ENCODE data around the gene CERS6.

The CERS6 gene

DNA sequence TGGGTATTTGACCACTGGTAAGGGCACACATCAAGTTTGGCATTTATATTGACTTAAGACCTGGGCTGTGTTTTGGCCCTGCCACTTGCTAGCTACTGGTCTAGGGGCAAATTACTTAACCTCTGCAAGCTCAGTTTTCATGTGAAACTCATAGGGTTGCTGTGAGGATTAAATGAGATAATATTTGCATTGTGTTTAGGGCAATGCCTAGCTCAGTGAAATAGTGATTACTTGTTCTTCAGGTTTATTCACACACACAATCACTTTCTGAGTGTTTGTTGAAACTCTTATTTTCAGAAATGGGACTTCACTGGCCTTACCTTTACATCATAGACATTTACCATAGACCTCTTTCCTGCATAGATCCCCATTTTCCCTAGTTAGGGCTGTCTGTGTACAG is 12.3 kb downstream of the CERS6 start:
- TF ChIP-seq, protein P1, sequence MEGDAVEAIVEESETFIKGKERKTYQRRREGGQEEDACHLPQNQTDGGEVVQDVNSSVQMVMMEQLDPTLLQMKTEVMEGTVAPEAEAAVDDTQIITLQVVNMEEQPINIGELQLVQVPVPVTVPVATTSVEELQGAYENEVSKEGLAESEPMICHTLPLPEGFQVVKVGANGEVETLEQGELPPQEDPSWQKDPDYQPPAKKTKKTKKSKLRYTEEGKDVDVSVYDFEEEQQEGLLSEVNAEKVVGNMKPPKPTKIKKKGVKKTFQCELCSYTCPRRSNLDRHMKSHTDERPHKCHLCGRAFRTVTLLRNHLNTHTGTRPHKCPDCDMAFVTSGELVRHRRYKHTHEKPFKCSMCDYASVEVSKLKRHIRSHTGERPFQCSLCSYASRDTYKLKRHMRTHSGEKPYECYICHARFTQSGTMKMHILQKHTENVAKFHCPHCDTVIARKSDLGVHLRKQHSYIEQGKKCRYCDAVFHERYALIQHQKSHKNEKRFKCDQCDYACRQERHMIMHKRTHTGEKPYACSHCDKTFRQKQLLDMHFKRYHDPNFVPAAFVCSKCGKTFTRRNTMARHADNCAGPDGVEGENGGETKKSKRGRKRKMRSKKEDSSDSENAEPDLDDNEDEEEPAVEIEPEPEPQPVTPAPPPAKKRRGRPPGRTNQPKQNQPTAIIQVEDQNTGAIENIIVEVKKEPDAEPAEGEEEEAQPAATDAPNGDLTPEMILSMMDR (conservative IDR thresholded peaks at IDR 0.05): no peak
- TF ChIP-seq ZFX (IDR thresholded peaks at IDR 0.05): no peak
- H3K27ac ChIP-seq: peak overlapping the region; percentile 28; the same call in 1 of the 2 replicates

- TF ChIP-seq, protein P1 (conservative IDR thresholded peaks at IDR 0.05): no peak
- no peak for TF ChIP-seq ZFX (IDR thresholded peaks at IDR 0.05)
- no peak overlapping the region for H3K27ac ChIP-seq
Measured at GRCh38 chr2:168469281-168469988, 13.4 kb downstream of the CERS6 start.

DNA sequence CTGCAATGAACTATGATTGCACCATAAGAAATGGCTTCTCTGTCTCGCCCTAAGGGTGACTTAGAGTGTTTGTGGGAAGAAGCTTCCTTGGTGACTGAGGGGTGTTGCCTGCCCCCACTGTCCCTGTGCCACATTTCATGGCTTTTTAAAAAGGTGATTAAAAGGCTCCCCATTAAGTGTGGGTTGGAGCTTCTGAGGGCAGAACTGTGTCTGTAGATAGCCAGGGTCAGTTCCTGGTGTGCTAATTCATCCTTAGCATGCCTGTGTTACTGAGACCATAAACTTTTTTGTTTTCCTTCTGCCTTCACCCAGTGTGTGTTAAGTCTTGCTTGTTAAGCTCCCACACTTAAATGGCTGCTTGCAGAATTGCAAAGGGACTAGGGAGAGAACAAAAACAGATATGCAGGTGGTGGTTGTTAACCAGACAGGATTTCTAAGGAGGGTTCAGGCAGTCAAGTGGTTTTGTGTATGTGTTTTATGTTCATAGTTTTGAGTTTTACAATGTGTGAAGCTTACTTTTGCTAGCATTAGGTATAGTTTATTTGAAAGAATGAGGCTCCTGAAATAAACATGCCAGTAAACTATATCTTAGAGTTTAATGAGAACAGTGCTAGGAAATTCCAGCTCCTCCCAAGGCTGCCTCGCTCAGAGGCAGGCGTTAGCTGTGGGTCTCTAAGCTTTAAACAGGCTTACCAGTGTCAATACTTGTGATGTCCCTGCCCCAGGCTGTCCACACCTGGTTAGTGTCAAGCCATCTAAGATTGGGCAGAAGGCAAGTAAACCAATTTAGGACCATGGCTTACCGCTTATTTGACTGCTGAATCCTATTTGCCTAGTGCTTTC is 14.5 kb downstream of the CERS6 start:
- H3K27ac ChIP-seq: no peak overlapping the region
- TF ChIP-seq ZFX (IDR thresholded peaks at IDR 0.05): no peak
- TF ChIP-seq, protein P1 (conservative IDR thresholded peaks at IDR 0.05): no peak

- H3K27ac ChIP-seq: no peak overlapping the region
- TF ChIP-seq, protein P1 (conservative IDR thresholded peaks at IDR 0.05): no peak
- no peak for TF ChIP-seq ZFX (IDR thresholded peaks at IDR 0.05)
Measured at GRCh38 chr2:168471163-168471475, 15.0 kb downstream of the CERS6 start.

- TF ChIP-seq, protein P1 (conservative IDR thresholded peaks at IDR 0.05): no peak
- TF ChIP-seq ZFX (IDR thresholded peaks at IDR 0.05): no peak
Measured at GRCh38 chr2:168475636-168476035, 19.6 kb downstream of the CERS6 start.

GRCh38 chr2:168478206-168478605 is 22.1 kb downstream of the CERS6 start:
- H3K27ac ChIP-seq: peak overlapping the region; percentile 19; the same call in 1 of the 2 replicates

More at GRCh38 chr2:168475636-168476035, 19.6 kb downstream of the CERS6 start:
- H3K27ac ChIP-seq: no peak overlapping the region

More at GRCh38 chr2:168478206-168478605, 22.1 kb downstream of the CERS6 start:
- no peak for TF ChIP-seq ZFX (IDR thresholded peaks at IDR 0.05)
- TF ChIP-seq, protein P1 (conservative IDR thresholded peaks at IDR 0.05): no peak
